GM12872 (cell line): ENCODE results near the gene ZNF697.

Source experiments
- TF ChIP-seq, protein P1 (sequence below): IDR thresholded peaks from 3 replicates; pipeline ENCODE4 v1.5.1; 2011; ENCODE audit warnings: low read depth, mild to moderate bottlenecking, low read length, moderate library complexity; ENCODE audit not compliant: insufficient read depth

Gene ZNF697

GRCh38 chr1:119600976-119601375 is 47.1 kb downstream of the ZNF697 start:
- TF ChIP-seq, protein P1, sequence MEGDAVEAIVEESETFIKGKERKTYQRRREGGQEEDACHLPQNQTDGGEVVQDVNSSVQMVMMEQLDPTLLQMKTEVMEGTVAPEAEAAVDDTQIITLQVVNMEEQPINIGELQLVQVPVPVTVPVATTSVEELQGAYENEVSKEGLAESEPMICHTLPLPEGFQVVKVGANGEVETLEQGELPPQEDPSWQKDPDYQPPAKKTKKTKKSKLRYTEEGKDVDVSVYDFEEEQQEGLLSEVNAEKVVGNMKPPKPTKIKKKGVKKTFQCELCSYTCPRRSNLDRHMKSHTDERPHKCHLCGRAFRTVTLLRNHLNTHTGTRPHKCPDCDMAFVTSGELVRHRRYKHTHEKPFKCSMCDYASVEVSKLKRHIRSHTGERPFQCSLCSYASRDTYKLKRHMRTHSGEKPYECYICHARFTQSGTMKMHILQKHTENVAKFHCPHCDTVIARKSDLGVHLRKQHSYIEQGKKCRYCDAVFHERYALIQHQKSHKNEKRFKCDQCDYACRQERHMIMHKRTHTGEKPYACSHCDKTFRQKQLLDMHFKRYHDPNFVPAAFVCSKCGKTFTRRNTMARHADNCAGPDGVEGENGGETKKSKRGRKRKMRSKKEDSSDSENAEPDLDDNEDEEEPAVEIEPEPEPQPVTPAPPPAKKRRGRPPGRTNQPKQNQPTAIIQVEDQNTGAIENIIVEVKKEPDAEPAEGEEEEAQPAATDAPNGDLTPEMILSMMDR, result no peak

- TF ChIP-seq, protein P1, result no peak
Observed at GRCh38 chr1:119600561-119600960, 47.5 kb downstream of the ZNF697 start.

DNA sequence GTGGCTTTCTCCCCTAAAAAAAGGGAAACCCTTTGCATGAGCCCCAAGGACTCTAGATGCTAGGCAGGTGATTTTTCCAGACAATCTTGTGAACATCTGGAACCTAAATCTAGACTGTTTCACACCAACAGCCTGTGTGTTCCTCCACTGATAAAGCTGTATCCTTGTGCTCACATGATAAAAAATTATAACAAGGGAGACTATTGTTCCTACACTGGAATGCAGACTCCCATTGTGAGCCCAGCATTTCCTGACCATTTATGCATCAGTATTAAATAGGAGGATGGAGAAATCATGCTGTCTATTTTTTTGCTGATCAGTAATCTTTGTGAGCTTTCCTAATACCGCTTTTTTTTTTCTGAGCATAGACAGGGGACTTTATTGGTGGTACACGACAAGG is 52.5 kb downstream of the ZNF697 start:
- TF ChIP-seq, protein P1, result no peak

DNA sequence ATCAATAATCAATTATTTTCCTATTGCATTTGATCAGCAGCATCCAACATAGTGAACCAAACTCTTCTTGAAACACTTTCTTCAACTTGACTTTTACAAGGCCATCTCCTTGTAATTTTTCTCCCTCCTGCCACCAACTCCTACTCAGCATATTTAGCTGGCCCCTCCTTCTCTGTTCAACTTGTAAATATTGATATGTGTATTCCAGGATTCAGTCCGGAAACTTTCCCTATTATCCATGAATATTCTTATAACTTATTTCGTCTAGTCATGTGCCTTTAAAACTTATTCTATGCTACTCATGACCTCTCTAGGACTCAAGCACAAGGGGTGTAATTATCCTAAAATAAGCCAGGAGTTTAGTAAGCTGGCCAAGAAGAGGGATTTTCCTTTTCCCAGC is 52.9 kb downstream of the ZNF697 start:
- TF ChIP-seq, protein P1, result no peak

GRCh38 chr1:119594376-119594775 is 53.7 kb downstream of the ZNF697 start:
- TF ChIP-seq, protein P1, result no peak

GRCh38 chr1:119593805-119594204 is 54.3 kb downstream of the ZNF697 start:
- TF ChIP-seq, protein P1, result no peak

- TF ChIP-seq, protein P1, result no peak
Observed at GRCh38 chr1:119590393-119590792, 57.7 kb downstream of the ZNF697 start.

DNA sequence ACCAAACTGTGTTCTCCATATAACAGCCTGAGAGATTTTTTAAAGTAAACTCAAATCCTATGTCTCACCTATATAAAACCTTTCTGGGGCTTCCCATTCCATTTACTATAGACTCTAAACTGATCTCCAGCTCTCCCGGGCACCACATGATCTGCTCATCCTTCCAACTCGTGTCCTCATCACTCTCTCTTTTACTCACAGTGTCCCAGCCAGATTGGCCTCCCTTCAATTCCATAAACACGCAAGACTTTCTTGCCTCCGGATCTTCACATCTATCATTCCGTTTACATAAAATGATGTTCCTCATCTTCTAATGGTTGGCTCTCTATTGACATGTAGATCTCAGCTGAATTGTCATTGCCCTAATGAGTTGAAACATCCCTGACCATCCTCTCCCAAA is 59.4 kb downstream of the ZNF697 start:
- TF ChIP-seq, protein P1, result no peak
